ACHN (cell line): ENCODE data around the gene CLEC2D.
"Not testable (repeated sequence)": the region's sequence is repeated elsewhere in the genome, so short reads cannot be mapped to it uniquely, and the experiment has no call there.

Source experiments
- DNase-seq: peaks from one replicate; pipeline ENCODE4 v3.0.0-alpha.2; 2015
- in situ Hi-C: cut with HindIII; loops from 2 replicates; pipeline ENCODE4 v1.10.0; 2017; ENCODE audit warnings: low sequenced_read_pairs, low pct_ligation_motif_present, low pct_unique_long_range_greater_than_20kb

The CLEC2D gene

GRCh38 chr12:9648701-9649531, 20.6 kb upstream of the CLEC2D start:
- in situ Hi-C loops = no loop called here
- peak; percentile 22 for DNase-seq

GRCh38 chr12:9649532-9649940, 20.0 kb upstream of the CLEC2D start:
- in situ Hi-C loops = no loop called here

GRCh38 chr12:9650151-9650576, 19.3 kb upstream of the CLEC2D start:
- DNase-seq = peak; percentile 15
- in situ Hi-C loops = no loop called here

More at GRCh38 chr12:9649532-9649940, 20.0 kb upstream of the CLEC2D start:
- peak; percentile 6 for DNase-seq

GRCh38 chr12:9651265-9651729, 18.2 kb upstream of the CLEC2D start:
- in situ Hi-C loops = no loop called here
- DNase-seq = peak; percentile 10

GRCh38 chr12:9660046-9660445, 9.5 kb upstream of the CLEC2D start:
- in situ Hi-C loops = no loop called here
- DNase-seq = no peak

DNA sequence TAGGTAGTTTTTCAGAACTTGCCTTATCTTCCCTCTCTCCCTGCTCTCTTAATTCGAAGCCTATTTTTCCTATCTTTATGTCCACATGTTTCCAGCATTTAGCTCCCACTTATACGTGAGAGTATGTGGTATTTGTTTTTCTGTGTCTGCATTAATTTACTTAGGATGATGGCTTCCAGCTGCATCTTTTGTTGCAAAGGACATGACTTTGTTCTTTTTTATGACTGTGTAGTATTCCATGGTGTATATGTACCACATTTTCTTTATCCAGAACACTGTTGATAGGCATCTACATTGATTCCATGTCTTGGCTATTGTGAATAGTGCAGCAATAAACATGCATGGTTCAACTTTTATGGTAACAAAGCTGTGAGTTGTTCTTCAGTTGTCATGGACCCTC, 7.8 kb upstream of the CLEC2D start:
- in situ Hi-C loops = no loop called here
- no peak for DNase-seq

DNA sequence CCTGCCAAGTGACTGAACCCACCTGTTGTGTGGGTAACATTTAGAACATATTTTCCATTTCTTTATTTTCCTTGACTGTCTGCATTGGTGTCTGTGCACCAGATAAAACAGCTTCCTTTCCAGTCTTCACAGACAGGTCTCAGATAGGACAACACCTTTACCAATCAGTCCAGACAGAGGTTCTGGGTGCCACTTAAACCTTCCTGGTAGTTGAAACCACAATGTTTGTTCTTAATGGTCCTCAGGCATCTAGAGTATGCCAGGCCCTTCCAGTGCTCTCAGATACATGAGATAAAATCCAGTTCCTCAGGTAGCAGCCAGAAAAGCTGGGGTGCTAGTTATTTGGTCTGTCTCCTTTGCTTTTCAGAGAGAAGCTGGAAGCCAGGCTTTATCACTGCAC, 7.0 kb upstream of the CLEC2D start:
- DNase-seq = no peak
- in situ Hi-C loops = no loop called here

- no peak for DNase-seq
- in situ Hi-C loops = no loop called here
Measured at GRCh38 chr12:9667403-9668160, 1.9 kb upstream of the CLEC2D start.

GRCh38 chr12:9668161-9669018, 1.1 kb upstream of the CLEC2D start:
- in situ Hi-C loops = no loop called here
- DNase-seq = no peak

- in situ Hi-C loops = no loop called here
- DNase-seq = no peak
Measured at GRCh38 chr12:9669019-9669326, 540 bp upstream of the CLEC2D start.

- DNase-seq, in situ Hi-C loops: not testable (repeated sequence)
Measured at GRCh38 chr12:9672340-9672739, 2.8 kb downstream of the CLEC2D start.

DNA sequence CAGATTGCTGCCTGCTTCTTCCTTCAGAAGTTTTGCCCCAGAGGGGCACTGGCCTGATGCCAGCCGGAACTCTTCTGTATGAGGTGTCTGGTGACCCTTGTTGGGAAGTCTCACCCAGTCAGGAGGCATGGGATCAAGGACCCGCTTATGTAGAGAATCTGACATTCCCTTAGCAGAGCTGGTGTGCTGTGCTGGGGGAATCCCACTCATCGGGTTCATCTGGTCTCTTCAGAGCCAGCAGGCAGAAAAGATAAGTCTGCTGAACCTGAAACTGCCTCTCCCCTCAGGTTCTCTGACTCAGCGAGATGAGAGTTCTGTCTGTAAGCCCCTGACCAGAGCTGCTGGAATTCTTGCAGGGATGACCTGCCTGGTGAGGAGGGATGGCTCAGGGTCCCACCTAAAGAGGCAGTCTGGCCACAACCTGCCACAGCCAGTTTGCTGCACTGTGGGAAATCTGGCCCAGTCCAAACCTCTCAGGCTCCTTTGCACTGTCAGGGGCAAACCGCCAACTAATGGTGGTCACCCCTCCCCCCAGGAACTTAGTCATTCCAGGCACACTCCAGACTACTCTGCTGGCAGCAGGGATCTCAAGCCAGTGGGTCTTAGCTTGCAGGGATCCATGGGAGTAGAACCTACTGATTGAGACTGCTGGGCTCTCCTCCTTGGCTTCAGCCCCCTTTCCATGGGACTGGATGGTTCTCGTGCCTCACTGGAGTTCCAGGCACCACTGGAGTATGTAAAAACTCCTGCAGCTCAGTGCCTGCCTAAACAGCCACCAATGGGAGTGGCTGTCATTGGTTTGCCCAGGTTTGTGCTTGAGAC, 4.1 kb downstream of the CLEC2D start:
- in situ Hi-C loops = no loop called here
- DNase-seq = peak; percentile 87

- DNase-seq = no peak
- in situ Hi-C loops = no loop called here
Measured at GRCh38 chr12:9674226-9674590, 4.7 kb downstream of the CLEC2D start.

- DNase-seq, in situ Hi-C loops: not testable (repeated sequence)
Measured at GRCh38 chr12:9682508-9682907, 13.0 kb downstream of the CLEC2D start.

- DNase-seq, in situ Hi-C loops: not testable (repeated sequence)
Measured at GRCh38 chr12:9682949-9683348, 13.4 kb downstream of the CLEC2D start.

- in situ Hi-C loops, DNase-seq: not testable (repeated sequence)
Measured at GRCh38 chr12:9685366-9685765, 15.9 kb downstream of the CLEC2D start.

GRCh38 chr12:9685915-9686314, 16.4 kb downstream of the CLEC2D start:
- in situ Hi-C loops = no loop called here
- no peak for DNase-seq

DNA sequence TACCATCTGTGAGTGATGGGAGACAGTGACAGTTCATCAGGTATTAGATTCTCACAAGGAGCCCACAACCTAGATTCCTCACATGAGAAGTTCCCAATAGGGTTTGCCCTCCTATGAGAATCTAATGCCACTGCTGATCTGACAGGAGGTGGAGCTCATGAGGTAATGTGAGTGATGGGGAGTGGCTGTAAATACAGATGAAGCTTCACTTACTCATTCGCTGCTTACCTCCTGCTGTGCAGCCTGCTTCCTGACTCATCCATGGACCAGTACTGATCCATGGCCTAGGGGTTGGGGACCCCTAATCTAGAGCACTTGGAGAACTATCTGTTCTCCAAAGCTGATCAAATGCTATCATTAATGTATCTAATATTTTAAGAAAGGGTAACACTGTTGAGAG, 17.7 kb downstream of the CLEC2D start:
- in situ Hi-C loops = no loop called here
- peak; percentile 83 for DNase-seq
